Cardiac fibroblast (primary cell): ENCODE measurements around the gene DEK.
"Not testable (repeated sequence)": the region's sequence is repeated elsewhere in the genome, so short reads cannot be mapped to it uniquely, and the experiment has no call there.

Experiments used
- DNase-seq, 2 donors: peaks; one replicate each; pipeline versions ENCODE4 v3.0.0 to v3.0.0-alpha.2; 2010; ENCODE audit warnings: low read depth in 2 of 2
- H3K4me3 ChIP-seq, 2 donors: replicated peaks in 1 of 2; 1 replicate in 1 of 2; 2 replicates in 1 of 2; pipeline ENCODE4 v1.5.1; 2011; ENCODE audit warnings: low read depth in 2 of 2, low read length in 2 of 2, mild to moderate bottlenecking in 2 of 2, moderate library complexity in 1 of 2
- TF ChIP-seq, protein P1 (sequence below): IDR thresholded peaks from one replicate; pipeline ENCODE4 v1.5.1; 2011; ENCODE audit warnings: low read depth, mild to moderate bottlenecking, low read length, inconsistent platforms

Gene DEK

DNA sequence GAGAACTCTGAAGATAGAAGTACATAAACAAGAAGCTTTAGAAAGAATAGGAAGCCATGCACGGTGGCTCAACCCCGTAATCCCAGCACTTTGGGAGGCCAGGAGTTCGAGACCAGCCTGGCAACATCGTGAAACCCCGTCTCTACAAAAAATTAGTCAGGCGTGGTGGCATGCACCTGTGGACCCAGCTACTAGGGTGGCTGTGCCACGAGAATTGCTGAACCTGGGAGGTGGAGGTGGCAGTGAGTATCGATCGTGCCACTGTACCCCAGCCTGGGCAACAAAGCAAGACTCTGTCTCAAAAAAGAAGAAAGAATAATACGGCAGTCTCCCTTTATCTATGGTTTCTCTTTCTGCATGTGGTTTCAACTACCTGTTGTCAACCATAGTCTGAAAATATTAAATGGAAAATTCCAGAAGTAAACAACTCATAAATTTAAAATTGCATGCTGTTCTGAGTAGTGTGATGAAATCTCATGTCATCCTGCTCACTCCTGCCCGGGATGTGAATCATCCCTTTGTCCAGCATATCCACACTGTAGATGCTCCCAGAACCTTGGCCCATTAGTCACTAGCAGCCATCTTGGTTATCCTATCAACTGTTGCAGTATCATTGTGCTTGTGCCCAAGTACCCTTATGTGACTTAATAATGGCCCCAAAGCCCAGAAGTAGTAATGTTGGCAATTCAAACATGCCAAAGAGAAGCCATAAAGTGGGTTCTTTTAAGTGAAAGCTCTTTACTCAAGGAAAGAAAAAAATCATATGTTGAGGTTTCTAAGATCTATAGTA lies 22.1 kb downstream of the DEK start:
- DNase-seq: peak; percentile 70 to 96
- TF ChIP-seq, protein P1, sequence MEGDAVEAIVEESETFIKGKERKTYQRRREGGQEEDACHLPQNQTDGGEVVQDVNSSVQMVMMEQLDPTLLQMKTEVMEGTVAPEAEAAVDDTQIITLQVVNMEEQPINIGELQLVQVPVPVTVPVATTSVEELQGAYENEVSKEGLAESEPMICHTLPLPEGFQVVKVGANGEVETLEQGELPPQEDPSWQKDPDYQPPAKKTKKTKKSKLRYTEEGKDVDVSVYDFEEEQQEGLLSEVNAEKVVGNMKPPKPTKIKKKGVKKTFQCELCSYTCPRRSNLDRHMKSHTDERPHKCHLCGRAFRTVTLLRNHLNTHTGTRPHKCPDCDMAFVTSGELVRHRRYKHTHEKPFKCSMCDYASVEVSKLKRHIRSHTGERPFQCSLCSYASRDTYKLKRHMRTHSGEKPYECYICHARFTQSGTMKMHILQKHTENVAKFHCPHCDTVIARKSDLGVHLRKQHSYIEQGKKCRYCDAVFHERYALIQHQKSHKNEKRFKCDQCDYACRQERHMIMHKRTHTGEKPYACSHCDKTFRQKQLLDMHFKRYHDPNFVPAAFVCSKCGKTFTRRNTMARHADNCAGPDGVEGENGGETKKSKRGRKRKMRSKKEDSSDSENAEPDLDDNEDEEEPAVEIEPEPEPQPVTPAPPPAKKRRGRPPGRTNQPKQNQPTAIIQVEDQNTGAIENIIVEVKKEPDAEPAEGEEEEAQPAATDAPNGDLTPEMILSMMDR: no peak
- no peak overlapping the region for H3K4me3 ChIP-seq

DNA sequence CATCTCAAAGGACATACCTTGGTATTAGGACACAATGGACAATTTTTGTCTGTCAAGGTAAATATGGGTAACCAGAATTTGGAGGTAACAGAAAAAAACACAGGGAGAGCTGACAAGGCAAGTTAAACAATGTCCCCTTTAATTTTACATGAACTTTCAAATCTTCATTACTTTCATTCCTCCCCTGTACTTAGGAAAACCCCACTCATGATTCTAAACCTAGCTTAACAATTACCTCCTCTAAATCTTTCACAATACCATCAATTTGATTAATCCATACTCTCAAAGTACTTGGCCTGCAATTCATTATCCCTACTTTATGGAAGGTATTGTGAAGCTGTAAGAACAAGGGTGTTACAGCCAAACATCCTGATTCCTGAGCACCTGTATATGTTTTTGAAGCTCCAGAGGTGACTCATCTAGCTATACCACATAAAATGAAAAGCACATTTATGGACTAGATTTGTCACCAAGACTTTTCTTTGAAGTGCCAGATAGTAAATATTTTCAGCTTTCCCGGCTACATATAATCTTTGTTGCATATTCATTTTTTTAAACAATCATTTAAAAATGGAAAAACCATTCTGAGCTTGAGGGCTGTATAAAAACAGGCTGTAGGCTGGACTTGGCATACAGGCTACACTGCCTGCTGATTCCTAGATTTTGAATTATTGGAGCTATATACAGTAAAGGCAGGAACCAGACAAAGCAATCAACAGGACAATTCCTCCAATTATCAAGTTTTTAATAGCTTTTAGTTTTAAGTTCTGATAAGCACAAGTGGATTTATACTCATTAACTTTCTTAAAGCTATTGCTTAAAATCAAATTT lies 22.9 kb downstream of the DEK start:
- no peak overlapping the region for H3K4me3 ChIP-seq
- peak in 1 of 2 donors; percentile 36 for DNase-seq
- TF ChIP-seq, protein P1: no peak

- TF ChIP-seq, protein P1: no peak
Measured at GRCh38 chr6:18240230-18240629, 24.1 kb downstream of the DEK start.

DNA sequence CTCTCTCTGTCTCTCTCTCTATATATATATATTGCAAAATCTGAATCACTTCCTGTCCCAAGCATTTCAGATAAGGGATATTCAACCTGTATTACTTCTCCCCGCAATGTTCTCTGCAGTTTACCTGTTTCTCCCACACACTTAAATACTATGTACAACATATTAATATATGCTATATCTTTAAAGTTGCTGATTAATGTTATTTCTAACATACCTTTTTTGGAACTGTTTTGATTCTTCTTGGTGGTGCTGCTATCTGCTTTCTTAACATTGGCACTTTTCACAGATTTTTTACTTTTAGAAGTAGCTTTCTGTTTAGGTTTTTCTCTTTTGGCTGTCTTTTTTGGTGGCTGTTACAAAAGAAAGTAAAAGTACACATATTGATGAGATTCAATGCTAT lies 27.2 kb downstream of the DEK start:
- no peak for DNase-seq
- no peak overlapping the region for H3K4me3 ChIP-seq
- TF ChIP-seq, protein P1: no peak

More at GRCh38 chr6:18240230-18240629, 24.1 kb downstream of the DEK start:
- DNase-seq: no peak
- H3K4me3 ChIP-seq: no peak overlapping the region

- TF ChIP-seq, protein P1: no peak
- no peak overlapping the region for H3K4me3 ChIP-seq
- DNase-seq: no peak
Measured at GRCh38 chr6:18235524-18235923, 28.8 kb downstream of the DEK start.

DNA sequence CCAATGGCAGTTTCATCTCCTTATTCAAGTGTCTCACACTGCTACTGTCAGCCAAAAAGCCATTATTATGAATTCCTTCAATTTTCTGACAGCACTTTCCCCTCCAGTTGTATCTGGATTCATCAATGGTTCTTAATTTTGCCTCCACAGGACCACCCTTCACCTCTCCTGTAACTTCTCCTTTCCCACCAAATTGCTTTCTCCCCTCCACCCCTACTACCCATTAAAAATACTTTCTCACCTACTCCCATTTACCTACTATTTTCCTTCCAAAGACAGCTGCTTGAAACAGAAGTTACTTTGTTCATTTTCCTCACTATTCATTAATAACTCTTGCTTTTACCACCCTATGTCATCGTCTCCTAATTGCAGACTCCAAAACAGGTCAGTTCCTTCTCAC lies 29.8 kb downstream of the DEK start:
- TF ChIP-seq, protein P1: no peak
- no peak for DNase-seq
- no peak overlapping the region for H3K4me3 ChIP-seq

- H3K4me3 ChIP-seq, DNase-seq: not testable (repeated sequence)
Measured at GRCh38 chr6:18233770-18234169, 30.6 kb downstream of the DEK start.

- H3K4me3 ChIP-seq, DNase-seq: not testable (repeated sequence)
Measured at GRCh38 chr6:18231856-18232255, 32.5 kb downstream of the DEK start.

DNA sequence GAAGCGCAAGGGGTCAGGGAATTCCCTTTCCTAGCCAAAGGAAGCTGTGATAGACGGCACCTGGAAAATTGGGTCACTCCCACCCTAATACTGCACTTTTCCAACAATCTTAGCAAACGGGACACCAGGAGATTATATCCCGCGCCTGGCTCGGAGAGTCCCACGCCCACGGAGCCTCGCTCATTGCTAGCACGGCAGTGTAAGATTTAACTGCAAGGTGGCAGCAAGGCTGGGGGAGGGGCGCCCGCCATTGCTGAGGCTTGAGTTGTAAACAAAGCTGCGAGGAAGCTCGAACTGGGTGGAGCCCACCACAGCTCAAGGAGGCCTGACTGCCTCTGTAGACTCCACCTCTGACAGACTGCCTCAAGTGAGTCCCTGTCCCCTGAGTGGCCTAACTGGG lies 35.7 kb downstream of the DEK start:
- not testable (repeated sequence) for DNase-seq, H3K4me3 ChIP-seq

DNA sequence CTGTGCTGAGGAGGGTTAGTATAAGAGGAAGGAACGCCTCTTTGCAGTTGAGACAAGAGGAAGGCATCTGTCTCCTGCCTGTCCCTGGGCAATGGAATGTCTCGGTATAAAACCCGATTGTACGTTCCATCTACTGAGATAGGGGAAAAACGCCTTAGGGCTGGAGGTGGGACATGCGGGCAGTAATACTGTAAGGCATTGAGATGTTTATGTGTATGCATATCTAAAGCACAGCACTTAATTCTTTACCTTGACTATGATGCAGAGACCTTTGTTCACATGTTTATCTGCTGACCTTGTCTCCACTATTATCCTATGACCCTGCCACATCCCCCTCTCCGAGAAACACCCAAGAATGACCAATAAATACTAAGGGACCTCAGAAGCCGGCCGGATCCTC lies 37.2 kb downstream of the DEK start:
- not testable (repeated sequence) for DNase-seq, H3K4me3 ChIP-seq
